GM12878 (cell line): Measurements from ENCODE around the gene LARP4. TPM values are rescaled to one million over a fixed set of nuclear protein-coding genes. Genes with fewer than 3 reads are reported as not detected.

Source experiments
- ATAC-seq: fragments of 200-7000 bp; cut with Tn5 transposase; 3 replicates; pipeline ENCODE4 v1.9.1; 2020; ENCODE audit warnings: mild to moderate bottlenecking, moderate library complexity
- BruUV-seq: library from RNA; stranded (reverse); fragments of 400-500 nt; replicated peaks from 2 replicates; lab custom pipeline; 2021; lab: Mats Ljungman, UMichigan
- CTCF ChIA-PET: fragments of 300-600 bp; sonication (Branson Sonifier 250); formaldehyde crosslinking; extraction: SDS; loops from one replicate; lab custom pipeline; 2021; ENCODE audit warnings: inconsistent platforms; lab: Yijun Ruan, JAX
- POLR2A ChIA-PET: fragments of 350-600 bp; formaldehyde crosslinking; extraction: SDS; loops from one replicate; lab custom pipeline; 2021; ENCODE audit warnings: inconsistent platforms; lab: Charles Lee
- RAD21 ChIA-PET: fragments of 300-600 bp; sonication (Branson Sonifier 250); formaldehyde crosslinking; loops from one replicate; lab custom pipeline; 2023; ENCODE audit warnings: antibody characterized with exemption; ENCODE audit not compliant: unreplicated experiment; lab: Charles Lee
- SMC1A ChIA-PET: fragments of 300-600 bp; sonication (Branson Sonifier 250); formaldehyde crosslinking; loops from one replicate; lab custom pipeline; 2023; ENCODE audit not compliant: unreplicated experiment, uncharacterized antibody; lab: Charles Lee
- DNase-seq: peaks from one replicate; pipeline ENCODE4 v3.0.0-alpha.2; 2011; ENCODE audit warnings: low read depth, low spot score
- FAIRE-seq: peaks from 3 replicates; lab custom pipeline; 2011; peaks lifted over from hg19 to GRCh38; lab: Jason Lieb, UNC
- H2AFZ ChIP-seq: 2 replicates; pipeline ENCODE4 v1.6.0; 2011; ENCODE audit warnings: low read depth, low read length, control low read depth; ENCODE audit not compliant: control insufficient read depth
- H3K27ac ChIP-seq: 2 replicates; pipeline ENCODE4 v1.5.1; 2011; ENCODE audit warnings: control low read depth; ENCODE audit not compliant: control insufficient read depth, insufficient read depth
- H3K27me3 ChIP-seq, 2 experiments: replicated peaks in 1 of 2; 2 replicates each; pipeline versions ENCODE4 v1.6.0 to v1.6.1; 2011; ENCODE audit warnings: low read length in 1 of 2; ENCODE audit not compliant: control insufficient read depth in 2 of 2, insufficient read depth in 2 of 2
- H3K36me3 ChIP-seq, 2 experiments: 2 replicates each; pipeline ENCODE4 v1.5.1; 2011; ENCODE audit warnings: low read length in 1 of 2; ENCODE audit not compliant: control insufficient read depth in 2 of 2, insufficient read depth in 2 of 2
- H3K4me1 ChIP-seq: 2 replicates; pipeline ENCODE4 v1.6.1; 2011; ENCODE audit warnings: mild to moderate bottlenecking, low read length, moderate library complexity, mixed read lengths; ENCODE audit not compliant: control insufficient read depth, insufficient read depth
- H3K4me2 ChIP-seq: 2 replicates; pipeline ENCODE4 v1.6.0; 2011; ENCODE audit warnings: control low read depth; ENCODE audit not compliant: control insufficient read depth, insufficient read depth
- H3K4me3 ChIP-seq: fragments of 200-600 bp; sonication (generic); 2 replicates; pipeline ENCODE4 v1.5.1; 2016
- H3K79me2 ChIP-seq: 2 replicates; pipeline ENCODE4 v1.6.0; 2011; ENCODE audit warnings: low read length; ENCODE audit not compliant: control insufficient read depth, insufficient read depth
- H3K9ac ChIP-seq: 2 replicates; pipeline ENCODE4 v1.8.0; 2011; ENCODE audit warnings: low read length, control low read depth, mixed read lengths; ENCODE audit not compliant: control insufficient read depth, insufficient read depth
- H3K9me3 ChIP-seq: replicated peaks from 3 replicates; pipeline ENCODE4 v1.5.1; 2011; ENCODE audit warnings: mild to moderate bottlenecking, low read length; ENCODE audit not compliant: control insufficient read depth, insufficient read depth
- H4K20me1 ChIP-seq: 2 replicates; pipeline ENCODE4 v1.6.0; 2011; ENCODE audit not compliant: control insufficient read depth, insufficient read depth
- HSF1 ChIP-seq: fragments of 150-350 bp; IDR thresholded peaks from 2 replicates; pipeline ENCODE4 v1.6.1; 2014; ENCODE audit warnings: mild to moderate bottlenecking, low read depth, low read length
- IKZF2 ChIP-seq, 2 experiments: fragments of 450-650 bp; IDR thresholded peaks; 2 replicates each; pipeline ENCODE4 v1.6.1; 2017; ENCODE audit warnings: mild to moderate bottlenecking in 2 of 2, moderate library complexity in 2 of 2
- MEF2B ChIP-seq: fragments of 450-650 bp; IDR thresholded peaks from 2 replicates; pipeline ENCODE4 v1.6.1; 2018; ENCODE audit warnings: mild to moderate bottlenecking, moderate library complexity; ENCODE audit not compliant: partially characterized antibody, poor library complexity, severe bottlenecking
- MXI1 ChIP-seq: fragments of 150-350 bp; IDR thresholded peaks from 2 replicates; pipeline ENCODE4 v1.6.1; 2011; ENCODE audit warnings: low read depth, mild to moderate bottlenecking, inconsistent platforms, low read length, improper control_type of control experiment
- RAD21 ChIP-seq: IDR thresholded peaks from 2 replicates; pipeline ENCODE4 v1.6.1; 2011; ENCODE audit warnings: mild to moderate bottlenecking, low read depth, low read length, moderate library complexity; ENCODE audit not compliant: insufficient read depth
- RAD51 ChIP-seq: fragments of 450-650 bp; IDR thresholded peaks from 2 replicates; pipeline ENCODE4 v1.6.1; 2016; ENCODE audit warnings: moderate library complexity, mild to moderate bottlenecking, inconsistent platforms
- TCF12 ChIP-seq: IDR thresholded peaks from 2 replicates; pipeline ENCODE4 v1.6.1; 2011; ENCODE audit warnings: low read depth, mild to moderate bottlenecking, low read length
- TCF7 ChIP-seq: IDR thresholded peaks from 2 replicates; pipeline ENCODE4 v1.6.1; 2014; ENCODE audit warnings: antibody characterized with exemption, borderline replicate concordance
- WGBS: methylation state at CpG from one replicate; pipeline ENCODE4 v1.1.6; 2016; ENCODE audit warnings: low lambda C conversion rate; ENCODE audit not compliant: insufficient replicate concordance, insufficient coverage; ENCODE audit errors: missing lambda C conversion rate; 5-methylcytosine and 5-hydroxymethylcytosine counted together
- in situ Hi-C: fragments of 300-500 bp; cut with MboI; formaldehyde crosslinking; loops from 9 replicates; pipeline ENCODE4 v1.14.3; 2018; ENCODE audit warnings: mixed read lengths
- intact Hi-C: fragments of 100-400 bp; cut with micrococcal nuclease; formaldehyde crosslinking; loops from one replicate; pipeline ENCODE4 v1.14.2; 2022; ENCODE audit not compliant: unreplicated experiment
- polyA plus RNA-seq, 11 experiments: library from polyadenylated mRNA; depleted of rRNA in 4 of 11; unstranded in 6 of 11; stranded (reverse) in 5 of 11; fragments of >200 nt; fragmentation: Nextera tagmentation in 4 of 11; fragmentation: Illumina TruSeq in 1 of 11; extraction: Ambion mirVana in 4 of 11; extraction: Trizol in 1 of 11; gene quantifications; 1 replicate in 1 of 11; 2 replicates in 10 of 11; pipeline versions ENCODE4 v1.2.1 to v1.2.3, GENCODE V29; 2011 to 2016; ENCODE audit warnings: inconsistent platforms in 2 of 11, missing spikeins in 2 of 11, low read depth in 1 of 11
- total RNA-seq, 4 experiments: library from RNA; depleted of rRNA in 3 of 4; stranded (reverse); fragments of >200 nt in 3 of 4; fragmentation: Illumina TruSeq in 1 of 4; extraction: Trizol in 1 of 4; gene quantifications; 2 replicates each; pipeline versions ENCODE4 v1.2.1 to v1.2.3, GENCODE V29; 2013 to 2021
- TF ChIP-seq, protein P1 (sequence below): fragments of 450-650 bp; IDR thresholded peaks from 2 replicates; pipeline ENCODE4 v1.6.1; 2018; ENCODE audit warnings: borderline replicate concordance, mild to moderate bottlenecking; ENCODE audit not compliant: partially characterized antibody

Gene LARP4
- total and polyA plus RNA-seq, 10 of the 15 experiments (the other 5 are each of a cell fraction or from before 2014, with no cell fraction given), result 24.1 to 72.6 (median 35.6) TPM

- no peak for TF ChIP-seq RAD21
Measured at GRCh38 chr12:50403001-50403440, 2.3 kb downstream of the LARP4 start (continued).

- intact Hi-C loops, result loop anchor here (10.0 kb wide), 1 partner anchor 330 kb away; no protein-coding TSS in a partner anchor
- Histone ChIP-seq H3K9me3 (no peaks in the 10 kb centered on the region), H3K4me3 (no peak overlapping the region), H2AFZ (no peak overlapping the region), H3K4me1 (no peaks in the 10 kb centered on the region), H3K27me3 (no peaks in the 10 kb centered on the region), H3K9ac (no peak overlapping the region), H3K27ac (no peak overlapping the region), H3K79me2 (peaks cover 81% of the 10 kb centered on the region), H4K20me1 (peaks cover 4% of the 10 kb centered on the region; the same call in 1 of the 2 replicates), H3K36me3 (peaks cover 0 to 2% of the 10 kb centered on the region in 2 experiments; a peak in 1 of 4 replicates), H3K4me2 (peak overlapping the region; percentile 22; the same call in 1 of the 2 replicates)
- ChIA-PET POLR2A (interaction anchor here (0.6 to 1.0 kb wide), 4 partner anchors 14 to 253 kb away, joined by 3 to 7 read pairs (median 4); no protein-coding TSS in a partner anchor), CTCF (interaction anchor here (0.7 to 2.0 kb wide), 2 partner anchors 16 to 293 kb away, joined by 3 to 9 read pairs; partner anchors contain the start of gene COX14), RAD21 (interaction anchor here (1.8 kb wide), 1 partner anchor 234 kb away, joined by 4 read pairs; no protein-coding TSS in a partner anchor), SMC1A (interaction anchor here (0.6 to 2.0 kb wide), 3 partner anchors 17 to 518 kb away, joined by 4 to 6 read pairs (median 5); no protein-coding TSS in a partner anchor)
- FAIRE-seq, result no peak
- in situ Hi-C loops, result no loop called here
- WGBS, result over 99% methylated on average over 8 of the region's 8 CpGs
- no peak for DNase-seq
- BruUV-seq, result no TSS peak
- TF ChIP-seq IKZF2 (IDR thresholded peaks at IDR 0.05), result no peak
- no peak for TF ChIP-seq TCF12
- TF ChIP-seq, protein P1, sequence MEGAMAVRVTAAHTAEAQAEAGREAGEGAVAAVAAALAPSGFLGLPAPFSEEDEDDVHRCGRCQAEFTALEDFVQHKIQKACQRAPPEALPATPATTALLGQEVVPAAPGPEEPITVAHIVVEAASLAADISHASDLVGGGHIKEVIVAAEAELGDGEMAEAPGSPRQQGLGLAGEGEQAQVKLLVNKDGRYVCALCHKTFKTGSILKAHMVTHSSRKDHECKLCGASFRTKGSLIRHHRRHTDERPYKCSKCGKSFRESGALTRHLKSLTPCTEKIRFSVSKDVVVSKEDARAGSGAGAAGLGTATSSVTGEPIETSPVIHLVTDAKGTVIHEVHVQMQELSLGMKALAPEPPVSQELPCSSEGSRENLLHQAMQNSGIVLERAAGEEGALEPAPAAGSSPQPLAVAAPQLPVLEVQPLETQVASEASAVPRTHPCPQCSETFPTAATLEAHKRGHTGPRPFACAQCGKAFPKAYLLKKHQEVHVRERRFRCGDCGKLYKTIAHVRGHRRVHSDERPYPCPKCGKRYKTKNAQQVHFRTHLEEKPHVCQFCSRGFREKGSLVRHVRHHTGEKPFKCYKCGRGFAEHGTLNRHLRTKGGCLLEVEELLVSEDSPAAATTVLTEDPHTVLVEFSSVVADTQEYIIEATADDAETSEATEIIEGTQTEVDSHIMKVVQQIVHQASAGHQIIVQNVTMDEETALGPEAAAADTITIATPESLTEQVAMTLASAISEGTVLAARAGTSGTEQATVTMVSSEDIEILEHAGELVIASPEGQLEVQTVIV, result no peak
- no peak for TF ChIP-seq MXI1
- no peak for TF ChIP-seq TCF7
- TF ChIP-seq MEF2B, result no peak
- TF ChIP-seq HSF1, result no peak
- no peak for TF ChIP-seq RAD51
- no peak for ATAC-seq
Measured at GRCh38 chr12:50404307-50404706, 3.6 kb downstream of the LARP4 start.
